Measurements from ENCODE around the gene NRXN3. TPM values are rescaled to one million over a fixed set of nuclear protein-coding genes. Genes with fewer than 3 reads are reported as not detected.

NRXN3 gene
- polyA plus RNA-seq, 1 of the 3 experiments (the other 2 are of a cell fraction), result 1.6 TPM

GRCh38 chr14:79758985-79759384 is 1588.8 kb downstream of the NRXN3 start:
- Histone ChIP-seq H3K4me2 (no peak overlapping the region), H3K27me3 (ENCODE audit: insufficient read depth) (no peaks in the 10 kb centered on the region), H2AFZ (ENCODE audit: low read depth) (no peak overlapping the region), H3K4me1 (ENCODE audit: control insufficient read depth in 1 of 2, insufficient read depth in 2 of 2, low read depth in 1 of 2, low read length in 1 of 2) (no peaks in the 10 kb centered on the region), H3K9ac (no peak overlapping the region), H3K9me2 (no peaks in the 10 kb centered on the region), H3F3A (replicated peaks; ENCODE audit: insufficient read depth) (no peaks in the 10 kb centered on the region), H3K27ac (ENCODE audit: low read depth in 2 of 2, low read length in 1 of 2) (no peak overlapping the region), H3K9me3 (no peaks in the 10 kb centered on the region), H3K36me3 (replicated peaks in 1 of 2; ENCODE audit: control insufficient read depth in 1 of 2, insufficient read depth in 2 of 2, low read length in 1 of 2) (no peaks in the 10 kb centered on the region), H3K79me2 (ENCODE audit: insufficient read depth) (no peaks in the 10 kb centered on the region), H3K4me3 (ENCODE audit: low read depth in 2 of 2, low read length in 1 of 2) (no peak overlapping the region), H4K20me1 (ENCODE audit: insufficient read depth) (no peaks in the 10 kb centered on the region)
- TF ChIP-seq FOSL2 (IDR thresholded peaks at IDR 0.05; ENCODE audit: borderline replicate concordance, low read depth) (no peak), RFX5 (IDR thresholded peaks at IDR 0.05; ENCODE audit: low read length) (no peak), SIN3A (IDR thresholded peaks at IDR 0.05; ENCODE audit: borderline replicate concordance, low read depth, low read length) (no peak), SMC3 (IDR thresholded peaks at IDR 0.05; ENCODE audit: low read depth, low read length) (no peak)
- POLR2A ChIA-PET, result no interaction called here
- DNase-seq, result no peak
- CTCF ChIA-PET, result no interaction called here

GRCh38 chr14:79764323-79764722 is 1594.2 kb downstream of the NRXN3 start:
- WGBS (ENCODE audit: low lambda C conversion rate), result 14% methylated on average over 3 of the region's 3 CpGs
- H3K9me2 ChIP-seq, result no peaks in the 10 kb centered on the region
- DNase-seq, result no peak
- H3K9me3 ChIP-seq, result no peaks in the 10 kb centered on the region
- ChIA-PET POLR2A (no interaction called here), CTCF (no interaction called here)
- no peaks in the 10 kb centered on the region for H4K20me1 ChIP-seq (ENCODE audit: insufficient read depth)
- TF ChIP-seq YY1 (IDR thresholded peaks at IDR 0.05; ENCODE audit: low read depth), result no peak
- TF ChIP-seq GATA2 (CRISPR knock-in tag; IDR thresholded peaks at IDR 0.05), result no peak
- TF ChIP-seq, protein P1, sequence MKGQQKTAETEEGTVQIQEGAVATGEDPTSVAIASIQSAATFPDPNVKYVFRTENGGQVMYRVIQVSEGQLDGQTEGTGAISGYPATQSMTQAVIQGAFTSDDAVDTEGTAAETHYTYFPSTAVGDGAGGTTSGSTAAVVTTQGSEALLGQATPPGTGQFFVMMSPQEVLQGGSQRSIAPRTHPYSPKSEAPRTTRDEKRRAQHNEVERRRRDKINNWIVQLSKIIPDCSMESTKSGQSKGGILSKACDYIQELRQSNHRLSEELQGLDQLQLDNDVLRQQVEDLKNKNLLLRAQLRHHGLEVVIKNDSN (IDR thresholded peaks at IDR 0.05; ENCODE audit: borderline replicate concordance, low read depth), result no peak
- TF ChIP-seq GABPA (IDR thresholded peaks at IDR 0.05; ENCODE audit: low read depth), result no peak
- no peak for TF ChIP-seq TEAD4 (IDR thresholded peaks at IDR 0.05; ENCODE audit: borderline replicate concordance, insufficient read depth)
- TF ChIP-seq TCF12 (IDR thresholded peaks at IDR 0.05), result no peak
- no peak for TF ChIP-seq USF2 (IDR thresholded peaks at IDR 0.05; ENCODE audit: borderline replicate concordance, low read depth, low read length)
- no peak for TF ChIP-seq MXI1 (IDR thresholded peaks at IDR 0.05; ENCODE audit: low read depth, low read length)
- TF ChIP-seq SMC3 (IDR thresholded peaks at IDR 0.05; ENCODE audit: low read depth, low read length), result no peak
- TF ChIP-seq NRF1 (IDR thresholded peaks at IDR 0.05; ENCODE audit: low read depth, low read length), result no peak
- TF ChIP-seq RXRA (IDR thresholded peaks at IDR 0.05; ENCODE audit: borderline replicate concordance, low read depth), result no peak
- no peak for TF ChIP-seq SIN3A (IDR thresholded peaks at IDR 0.05; ENCODE audit: borderline replicate concordance, low read depth, low read length)
- no peak for TF ChIP-seq RAD21 (IDR thresholded peaks at IDR 0.05; ENCODE audit: low read length)
- TF ChIP-seq RFX5 (IDR thresholded peaks at IDR 0.05; ENCODE audit: low read length), result no peak
- TF ChIP-seq POLR2AphosphoS5 (IDR thresholded peaks at IDR 0.05; ENCODE audit: low read depth, low read length), result no peak
- no peak for TF ChIP-seq FOXM1 (IDR thresholded peaks at IDR 0.05; ENCODE audit: low read depth)
- no peak for TF ChIP-seq CHD2 (IDR thresholded peaks at IDR 0.05; ENCODE audit: low read length, partially characterized antibody)
- TF ChIP-seq ZBTB33 (IDR thresholded peaks at IDR 0.05; ENCODE audit: borderline replicate concordance, low read depth), result no peak
- no peak overlapping the region for H3K4me3 ChIP-seq (ENCODE audit: low read depth in 2 of 2, low read length in 1 of 2)
- no peak overlapping the region for H3K4me2 ChIP-seq
- no peaks in the 10 kb centered on the region for H3K36me3 ChIP-seq (replicated peaks in 1 of 2; ENCODE audit: control insufficient read depth in 1 of 2, insufficient read depth in 2 of 2, low read length in 1 of 2)
- no peaks in the 10 kb centered on the region for H3F3A ChIP-seq (replicated peaks; ENCODE audit: insufficient read depth)
- no peaks in the 10 kb centered on the region for H3K79me2 ChIP-seq (ENCODE audit: insufficient read depth)
- no peak overlapping the region for H3K27ac ChIP-seq (ENCODE audit: low read depth in 2 of 2, low read length in 1 of 2)
- no peaks in the 10 kb centered on the region for H3K4me1 ChIP-seq (ENCODE audit: control insufficient read depth in 1 of 2, insufficient read depth in 2 of 2, low read depth in 1 of 2, low read length in 1 of 2)
- H3K27me3 ChIP-seq (ENCODE audit: insufficient read depth), result no peaks in the 10 kb centered on the region
- no peak overlapping the region for H2AFZ ChIP-seq (ENCODE audit: low read depth)
- H3K9ac ChIP-seq, result no peak overlapping the region

All from SK-N-SH (cell line).